ENCODE measurements around the gene MFAP3L.
"Not testable (repeated sequence)": the region's sequence is repeated elsewhere in the genome, so short reads cannot be mapped to it uniquely, and the experiment has no call there.

MFAP3L gene

DNA sequence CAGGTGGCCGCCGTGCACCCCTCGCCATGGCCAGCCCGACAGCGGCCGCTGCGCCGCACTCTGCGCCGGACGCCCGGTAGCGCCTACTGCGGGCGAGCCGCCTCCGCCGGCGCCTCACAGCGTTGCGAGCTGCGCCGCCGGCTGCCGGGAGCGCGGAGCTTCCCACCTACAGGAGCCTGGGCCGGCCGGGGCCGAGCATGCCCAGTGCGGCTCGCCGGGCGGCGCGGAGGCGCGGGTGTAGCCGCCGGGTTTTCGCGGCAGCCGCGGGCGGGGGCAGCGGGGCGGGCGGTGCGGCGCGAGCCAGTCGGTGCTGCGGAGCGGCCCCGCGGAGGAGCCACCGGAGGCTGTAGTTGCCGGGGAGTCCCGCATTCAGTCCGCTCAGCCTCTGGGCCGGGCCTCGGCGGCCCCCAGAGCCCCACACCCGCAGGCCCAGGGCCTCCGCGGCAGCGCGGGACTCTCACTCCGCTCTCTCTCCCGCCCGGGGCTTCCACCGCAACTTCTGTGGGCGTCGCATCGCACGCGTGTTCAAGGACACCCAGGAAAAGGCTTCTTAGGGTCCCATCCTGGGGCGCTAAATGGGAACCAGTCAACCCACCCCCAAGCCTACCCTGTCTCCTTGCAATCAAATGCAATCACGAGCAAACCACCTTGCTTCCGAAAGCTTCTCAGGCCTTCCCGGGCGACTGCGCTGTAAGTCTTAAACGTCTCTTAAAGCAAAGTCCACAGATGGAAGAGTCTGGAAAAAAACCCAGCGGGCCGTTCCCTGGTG lies at the start of gene MFAP3L:
Gene MFAP3L, minus strand, starts transcription at position 143 of the 769 bp plus-strand sequence. CDS start 20,518 bp downstream, outside the sequence.
- peak; percentile 49 to 71 for DNase-seq (ENCODE audit: low read depth in 1 of 2, low spot score in 1 of 2)

DNA sequence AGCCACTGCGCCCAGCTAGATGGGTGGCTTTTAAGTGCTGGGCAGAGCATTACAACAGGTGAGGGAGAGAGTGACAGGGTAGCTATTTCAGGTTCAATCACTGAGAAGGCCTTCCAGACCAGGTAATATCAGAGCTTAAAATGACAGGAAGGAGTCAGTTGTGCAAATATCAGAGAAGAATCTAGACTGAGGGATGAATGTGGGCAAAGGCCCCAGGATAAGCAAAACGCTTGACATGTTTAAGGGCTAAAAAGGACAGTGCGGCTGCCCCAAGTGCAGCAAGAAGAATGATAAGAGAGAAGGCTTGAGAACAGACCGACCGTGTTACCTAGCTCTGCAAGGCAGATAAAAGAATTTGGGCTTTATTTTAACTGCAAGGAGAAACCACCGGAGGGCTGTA lies 45.0 kb upstream of the MFAP3L start:
- DNase-seq (ENCODE audit: low read depth in 1 of 2, low spot score in 1 of 2) = no peak

DNA sequence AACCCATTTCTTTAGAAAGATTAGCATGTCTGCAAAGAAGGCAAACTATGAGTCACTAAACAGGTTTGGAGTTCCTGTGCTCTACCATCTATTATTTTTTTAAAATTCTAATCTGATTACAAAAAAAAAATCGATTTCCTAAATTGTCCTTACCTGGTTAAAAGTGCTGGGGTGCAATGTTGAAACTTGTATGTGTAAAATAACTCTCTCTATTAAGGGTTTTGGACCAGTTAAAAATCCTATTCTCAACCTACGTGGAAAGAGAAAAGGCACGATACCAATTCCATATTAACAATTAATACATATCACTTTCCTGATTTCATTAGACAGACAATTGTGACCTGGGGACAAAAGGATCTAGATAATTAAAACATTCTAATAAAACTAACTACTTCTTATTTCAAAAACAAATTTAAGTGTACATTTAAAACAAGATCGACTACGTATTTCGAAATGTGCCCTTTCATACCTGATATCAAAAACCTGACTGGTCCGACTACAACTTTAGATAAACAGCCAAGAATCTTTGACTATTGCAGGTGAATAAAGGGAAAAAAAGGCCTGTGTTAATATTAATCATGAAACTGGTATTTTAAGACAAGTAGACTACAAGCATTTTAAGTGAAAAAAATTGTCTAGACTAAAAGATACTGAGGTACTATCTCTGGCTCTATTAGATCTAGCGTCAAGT lies 42.4 kb upstream of the MFAP3L start:
- DNase-seq (ENCODE audit: low read depth in 1 of 2, low spot score in 1 of 2) = no peak

DNA sequence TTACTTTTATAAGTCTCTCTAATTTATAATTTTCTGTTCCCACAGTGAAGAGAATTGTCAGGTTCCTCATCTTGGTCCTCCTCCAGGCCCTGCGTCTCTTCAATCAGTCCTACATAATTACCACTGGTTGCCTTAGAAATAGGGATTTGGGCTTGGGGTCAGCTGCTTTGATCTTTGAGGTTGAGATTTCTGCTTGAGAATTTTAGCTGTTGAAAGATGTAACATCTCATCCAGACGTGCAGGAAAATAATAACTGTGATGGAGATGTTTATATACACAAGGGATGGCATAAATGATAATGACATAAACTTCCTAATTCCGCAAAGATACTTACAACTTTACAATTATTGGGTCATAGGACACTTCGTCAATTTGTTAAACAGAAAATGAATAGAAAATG lies 33.2 kb upstream of the MFAP3L start:
- no peak for DNase-seq (ENCODE audit: low read depth in 1 of 2, low spot score in 1 of 2)

GRCh38 chr4:170058826-170059225 lies 32.6 kb upstream of the MFAP3L start:
- no peak for DNase-seq (ENCODE audit: low read depth in 1 of 2, low spot score in 1 of 2)

- no peak for DNase-seq (ENCODE audit: low read depth in 1 of 2, low spot score in 1 of 2)
Measured at GRCh38 chr4:170057866-170058265, 31.7 kb upstream of the MFAP3L start.

- DNase-seq (ENCODE audit: low read depth in 1 of 2, low spot score in 1 of 2) = no peak
Measured at GRCh38 chr4:170052919-170053318, 26.7 kb upstream of the MFAP3L start.

- no peak for DNase-seq (ENCODE audit: low read depth in 1 of 2, low spot score in 1 of 2)
Measured at GRCh38 chr4:170051402-170051801, 25.2 kb upstream of the MFAP3L start.

DNA sequence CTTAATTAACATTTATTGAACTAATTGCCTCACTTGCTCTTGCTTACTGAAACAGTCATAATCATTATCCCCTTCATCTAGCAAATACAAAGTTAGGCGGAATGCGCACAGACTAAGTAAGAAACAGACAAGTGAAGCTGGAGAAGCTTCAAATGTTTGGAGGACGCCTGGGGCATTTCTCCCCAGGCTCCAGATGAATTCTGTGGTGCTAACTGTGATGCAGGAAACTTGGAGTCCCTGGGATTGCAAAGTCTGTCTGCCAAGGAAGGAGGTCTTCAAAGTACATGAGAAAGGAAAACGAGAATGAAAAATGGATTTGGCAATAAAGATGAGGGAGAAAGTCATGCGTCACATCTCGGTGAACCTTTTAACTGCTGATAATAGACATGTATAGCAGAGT lies 23.6 kb upstream of the MFAP3L start:
- DNase-seq (ENCODE audit: low read depth in 1 of 2, low spot score in 1 of 2) = no peak

GRCh38 chr4:170047771-170048354 lies 21.7 kb upstream of the MFAP3L start:
- peak in 1 of 2 donors; percentile 8 for DNase-seq (ENCODE audit: low read depth in 1 of 2, low spot score in 1 of 2)

DNA sequence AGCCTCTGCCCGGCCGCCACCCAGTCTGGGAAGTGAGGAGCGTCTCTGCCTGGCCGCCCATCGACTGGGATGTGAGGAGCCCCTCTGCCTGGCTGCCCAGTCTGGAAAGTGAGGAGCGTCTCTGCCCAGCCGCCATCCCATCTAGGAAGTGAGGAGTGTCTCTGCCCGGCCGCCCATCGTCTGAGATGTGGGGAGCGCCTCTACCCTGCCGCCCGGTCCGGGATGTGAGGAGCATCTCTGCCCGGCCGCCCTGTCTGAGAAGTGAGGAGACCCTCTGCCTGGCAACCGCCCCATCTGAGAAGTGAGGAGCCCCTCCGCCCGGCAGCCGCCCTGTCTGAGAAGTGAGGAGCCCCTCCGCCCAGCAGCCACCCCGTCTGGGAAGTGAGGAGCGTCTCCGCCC lies 20.0 kb upstream of the MFAP3L start:
- not testable (repeated sequence) for DNase-seq (ENCODE audit: low read depth in 1 of 2, low spot score in 1 of 2)

DNA sequence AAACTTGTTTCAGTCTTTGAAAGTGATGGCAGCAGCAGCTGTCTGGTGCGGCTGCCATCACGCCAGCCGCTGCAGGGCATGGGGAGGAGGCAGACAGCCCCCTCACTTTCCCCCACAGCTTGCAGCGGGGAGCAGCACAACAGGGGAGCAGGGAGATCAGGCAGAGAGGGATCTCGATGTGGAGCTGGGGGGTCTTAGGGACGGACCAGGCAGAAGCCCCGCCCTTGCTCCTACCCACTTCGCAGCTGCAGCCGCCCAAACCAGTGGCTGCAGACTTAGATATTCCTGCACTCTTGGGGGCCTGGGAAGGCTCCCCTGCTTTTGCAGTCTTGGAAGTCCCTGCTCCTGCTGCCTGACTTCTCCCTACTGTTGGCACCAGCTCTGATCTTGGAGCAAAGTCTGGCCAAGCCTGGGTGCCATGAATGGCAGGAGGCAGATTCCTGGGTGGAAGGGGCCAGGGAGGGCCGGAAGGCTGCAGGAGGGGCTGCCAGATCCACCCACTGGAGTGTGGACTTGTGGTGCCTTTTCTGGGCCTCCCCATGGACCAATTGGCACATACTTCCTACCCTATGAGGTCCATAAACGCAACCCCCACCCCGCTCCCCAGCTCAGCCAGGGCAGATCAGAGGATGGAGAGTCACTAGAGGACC lies 14.0 kb upstream of the MFAP3L start:
- no peak for DNase-seq (ENCODE audit: low read depth in 1 of 2, low spot score in 1 of 2)

DNA sequence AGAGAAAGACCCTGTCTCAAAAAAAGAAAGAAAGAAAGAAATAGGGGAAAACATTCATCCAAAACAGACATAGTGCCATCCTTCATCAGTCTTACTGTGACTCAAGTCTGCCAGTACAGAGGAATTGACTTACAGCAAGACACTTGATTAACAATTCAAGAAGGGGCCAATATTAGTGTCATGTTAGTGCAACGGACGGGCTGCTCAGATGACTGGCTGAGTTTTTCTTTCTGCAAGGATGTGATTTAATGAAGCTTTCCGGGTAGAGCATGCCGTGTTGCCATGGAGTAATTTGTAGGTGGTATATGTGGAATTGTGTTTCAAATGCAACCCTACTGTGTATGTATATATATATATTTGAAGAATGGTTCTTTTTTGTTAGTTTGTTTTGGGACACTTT lies 12.6 kb upstream of the MFAP3L start:
- DNase-seq (ENCODE audit: low read depth in 1 of 2, low spot score in 1 of 2) = no peak

DNA sequence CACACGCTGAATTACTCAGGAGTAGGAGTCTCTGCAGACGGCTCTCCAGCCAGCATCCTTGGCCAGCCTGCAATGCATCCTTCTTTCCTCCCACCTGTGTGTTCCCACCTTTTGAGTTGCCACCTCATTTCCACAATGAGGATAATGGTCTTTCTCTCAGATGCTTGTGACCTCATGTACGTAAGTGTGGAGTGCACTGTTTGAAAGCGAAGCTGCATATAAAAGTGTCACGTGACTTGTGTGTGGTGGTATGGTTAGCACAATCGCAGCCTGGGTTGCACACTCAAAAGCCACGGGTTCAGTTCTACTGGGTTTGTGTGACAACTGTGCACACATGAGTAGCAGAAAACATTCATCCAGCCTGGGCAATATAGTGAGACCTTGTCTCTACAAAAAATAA lies 12.0 kb upstream of the MFAP3L start:
- DNase-seq (ENCODE audit: low read depth in 1 of 2, low spot score in 1 of 2) = no peak

- DNase-seq (ENCODE audit: low read depth in 1 of 2, low spot score in 1 of 2) = no peak
Measured at GRCh38 chr4:170037481-170037880, 11.3 kb upstream of the MFAP3L start.

DNA sequence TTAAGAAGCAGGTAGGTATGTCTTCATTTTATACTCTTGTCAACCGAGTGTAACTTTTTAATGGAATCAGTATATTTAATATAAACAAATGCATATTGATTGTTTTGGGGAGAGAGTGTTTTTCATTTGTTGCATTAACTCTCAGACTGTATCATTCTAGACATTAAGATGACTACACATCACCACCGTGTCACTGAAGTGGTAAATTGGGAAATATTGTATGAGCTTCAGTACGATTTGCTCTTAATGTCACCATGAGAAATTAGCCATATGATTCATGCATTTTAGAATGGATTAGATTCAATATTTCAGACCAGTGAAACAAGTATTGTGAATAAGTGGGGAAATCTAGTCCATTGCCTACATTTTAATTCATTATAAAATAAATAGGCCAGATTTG lies 9.7 kb upstream of the MFAP3L start:
- DNase-seq (ENCODE audit: low read depth in 1 of 2, low spot score in 1 of 2) = no peak

GRCh38 chr4:170035231-170035630 lies 9.0 kb upstream of the MFAP3L start:
- no peak for DNase-seq (ENCODE audit: low read depth in 1 of 2, low spot score in 1 of 2)

DNA sequence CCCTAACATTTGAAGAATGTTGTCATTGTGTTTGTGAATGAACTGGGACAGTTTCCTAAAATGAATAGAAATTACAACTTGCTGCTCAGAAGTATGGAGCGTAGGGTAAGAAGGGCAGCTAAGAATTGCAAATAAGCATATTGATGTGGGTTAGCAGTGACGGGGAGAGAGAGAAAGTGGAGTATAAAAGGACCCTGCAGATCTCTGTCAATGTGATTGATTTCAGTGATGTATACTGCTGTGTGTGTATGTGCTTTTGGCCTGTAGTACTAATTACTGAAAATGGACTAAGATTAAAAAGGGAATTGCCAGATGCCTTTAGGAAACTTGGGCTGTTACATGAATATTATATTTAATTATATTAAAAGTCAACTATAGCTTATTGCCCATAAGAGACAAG lies 7.8 kb upstream of the MFAP3L start:
- DNase-seq (ENCODE audit: low read depth in 1 of 2, low spot score in 1 of 2) = no peak

- DNase-seq (ENCODE audit: low read depth in 1 of 2, low spot score in 1 of 2) = no peak
Measured at GRCh38 chr4:170030121-170030520, 3.9 kb upstream of the MFAP3L start.

GRCh38 chr4:170027181-170027829 lies 1.1 kb upstream of the MFAP3L start:
- DNase-seq (ENCODE audit: low read depth in 1 of 2, low spot score in 1 of 2) = peak; percentile 76 to 77

DNA sequence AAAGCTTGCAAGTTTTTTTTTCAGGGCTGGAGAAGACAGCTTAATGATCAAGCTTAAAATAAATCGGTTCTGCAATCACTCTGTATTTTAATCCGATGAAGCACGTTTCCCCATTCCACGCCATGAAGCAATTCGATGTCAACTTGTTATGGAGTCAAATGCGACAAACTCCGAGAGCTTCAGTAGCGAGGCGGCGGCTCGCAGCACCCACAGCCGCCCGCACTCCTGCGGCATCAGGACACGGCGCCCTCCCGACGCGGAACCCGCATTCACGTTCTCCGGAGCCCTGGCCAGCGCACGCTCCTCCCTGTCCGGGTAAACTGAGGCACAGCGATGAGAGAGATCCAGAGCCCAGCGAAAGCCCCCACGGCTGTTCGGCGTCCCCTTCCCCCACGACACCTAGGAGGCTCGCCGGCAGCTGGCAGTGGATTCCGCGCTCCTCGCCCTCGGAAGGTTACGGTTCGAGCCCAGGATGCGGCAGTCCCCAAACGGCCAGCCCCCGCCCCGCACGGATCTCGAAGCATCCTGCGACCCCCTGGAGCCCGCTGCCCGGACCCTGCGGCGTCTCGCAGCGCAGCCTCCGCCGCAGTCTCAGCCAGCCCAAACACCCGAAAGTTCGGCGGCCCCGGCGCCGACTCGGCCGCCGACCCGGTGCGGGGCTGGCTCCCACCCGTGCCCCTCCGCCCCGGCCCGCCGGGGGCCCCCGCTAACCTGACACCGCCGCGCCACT lies 507 bp downstream of the MFAP3L start:
- DNase-seq (ENCODE audit: low read depth in 1 of 2, low spot score in 1 of 2) = no peak
